HG03354 (cell line): ENCODE data around the gene RAPGEF1.

ENCODE experiments used
- ATAC-seq: cut with Tn5 transposase; IDR thresholded peaks from one replicate; pipeline ENCODE4 v1.9.1; 2021; ENCODE audit warnings: mild to moderate bottlenecking; ENCODE audit not compliant: unreplicated experiment, poor library complexity, severe bottlenecking

RAPGEF1 gene

DNA sequence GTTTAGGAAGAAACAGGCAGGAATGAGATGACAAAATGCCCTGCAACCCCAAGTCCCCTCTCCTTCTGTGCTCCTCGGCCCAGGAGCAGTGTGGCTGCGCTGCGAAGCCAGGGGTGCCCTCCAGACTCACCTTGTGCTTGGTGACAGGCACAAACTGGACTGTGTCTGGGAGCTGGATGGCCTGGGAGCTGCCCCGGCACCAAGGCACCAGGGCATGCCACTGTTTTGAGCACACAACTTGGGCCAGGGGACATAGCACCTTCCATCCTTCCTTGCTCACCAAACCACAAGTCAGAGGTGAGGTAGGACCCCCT, 143.5 kb downstream of the RAPGEF1 start:
- no peak for ATAC-seq

DNA sequence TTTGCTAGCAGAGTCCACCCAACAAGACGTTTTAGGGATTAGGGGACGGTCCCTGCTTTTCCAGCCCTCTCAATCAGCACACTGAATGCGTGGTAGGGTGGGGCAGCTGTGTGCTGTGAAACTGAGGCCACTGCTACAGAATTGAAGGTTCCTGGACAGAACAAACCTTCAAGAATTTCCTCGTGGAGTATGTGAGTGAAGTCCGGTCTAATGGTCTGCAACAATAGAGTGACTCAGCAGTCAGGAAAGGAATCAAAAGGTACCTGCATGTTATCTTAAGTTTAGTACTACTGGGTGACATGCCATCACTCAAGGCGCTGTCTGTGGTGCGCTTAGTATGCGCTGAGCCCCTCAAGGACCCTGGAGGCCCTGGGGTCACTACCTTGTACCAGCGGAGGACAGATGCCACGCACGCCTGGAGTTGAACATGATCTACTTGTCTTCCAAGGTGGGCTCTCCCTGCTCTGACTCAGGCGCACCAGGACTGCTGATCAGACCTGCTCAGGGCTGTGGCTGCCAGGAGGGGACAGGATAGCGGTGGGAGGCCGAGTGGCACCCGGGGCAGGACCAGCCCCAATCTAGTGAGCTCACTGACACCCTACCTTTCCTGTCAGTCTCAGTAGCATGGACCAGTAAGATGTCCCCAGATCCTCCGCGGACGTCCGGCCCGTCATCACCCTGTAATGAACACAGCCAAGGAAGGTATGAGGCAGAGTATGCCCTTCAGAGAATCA, 144.0 kb downstream of the RAPGEF1 start:
- no peak for ATAC-seq

DNA sequence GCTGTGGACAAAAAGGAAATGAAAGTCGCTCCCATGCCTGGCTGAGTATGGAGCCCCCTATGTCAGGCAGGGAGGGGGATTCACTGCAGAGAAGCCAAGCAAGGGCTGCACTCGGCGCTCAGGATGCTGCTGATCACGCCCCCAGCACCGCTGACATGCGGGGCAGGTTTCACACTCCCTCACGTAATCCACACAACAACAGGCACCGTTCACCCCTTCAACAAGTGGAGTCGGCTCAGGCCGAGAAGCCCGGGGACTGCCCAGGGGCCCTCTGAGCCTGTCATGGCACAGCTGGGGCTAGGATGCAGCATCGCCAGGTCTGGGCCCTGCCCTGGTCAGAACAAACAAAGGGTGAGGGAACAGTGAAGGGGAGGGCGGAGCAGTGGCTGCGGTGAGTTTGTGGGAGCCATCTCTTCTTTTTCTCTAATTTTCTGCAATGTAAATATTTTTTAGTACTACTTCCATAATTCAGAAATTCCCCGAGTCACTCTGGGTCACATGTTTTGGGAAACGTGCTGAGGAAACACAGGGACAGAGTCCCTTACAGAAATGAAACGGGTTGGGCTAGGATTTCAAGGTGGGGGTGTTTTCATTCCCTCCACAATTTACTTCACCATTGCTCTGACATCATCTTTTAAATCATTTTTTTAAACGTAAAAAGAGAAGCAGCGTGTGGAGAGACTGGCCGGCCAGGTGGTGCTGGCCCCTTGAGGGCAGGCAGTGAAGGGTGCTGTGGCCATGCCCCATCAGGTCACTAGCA, 144.8 kb downstream of the RAPGEF1 start:
- no peak for ATAC-seq

DNA sequence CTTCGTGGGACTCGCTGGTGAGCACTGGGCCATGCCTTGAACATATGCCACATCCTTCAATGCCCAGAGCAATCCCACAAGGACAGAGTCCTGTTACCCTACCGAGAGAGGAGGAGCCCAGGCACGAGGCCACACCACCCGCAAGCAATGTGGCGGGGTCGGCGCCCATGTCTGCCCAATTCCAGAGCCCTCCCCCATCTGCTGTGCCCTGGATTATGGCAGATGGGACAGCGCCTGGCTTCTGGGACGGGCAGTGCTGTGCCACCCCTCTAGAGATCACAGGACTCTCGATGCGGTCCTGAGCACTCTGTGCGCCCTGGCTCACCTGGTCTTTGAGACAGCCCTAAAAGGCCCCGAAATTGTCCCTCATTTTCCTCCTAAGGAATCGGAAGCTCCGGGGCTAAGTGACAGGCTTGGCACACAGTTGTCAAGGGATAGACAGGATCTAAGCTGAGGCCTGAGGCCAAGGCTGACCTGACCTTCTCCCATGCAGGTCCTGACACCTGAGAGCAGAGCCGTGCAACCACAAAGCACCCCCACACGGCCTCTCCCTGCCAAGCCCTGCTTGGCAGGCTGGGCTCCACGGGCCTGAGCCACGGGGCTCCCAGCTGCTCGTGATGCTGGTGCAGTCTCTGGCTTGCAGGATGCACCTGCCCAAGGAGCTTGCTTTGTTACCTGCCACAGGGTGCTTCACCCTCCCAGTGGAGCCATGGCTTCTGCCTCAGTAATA, 145.8 kb downstream of the RAPGEF1 start:
- no peak for ATAC-seq

DNA sequence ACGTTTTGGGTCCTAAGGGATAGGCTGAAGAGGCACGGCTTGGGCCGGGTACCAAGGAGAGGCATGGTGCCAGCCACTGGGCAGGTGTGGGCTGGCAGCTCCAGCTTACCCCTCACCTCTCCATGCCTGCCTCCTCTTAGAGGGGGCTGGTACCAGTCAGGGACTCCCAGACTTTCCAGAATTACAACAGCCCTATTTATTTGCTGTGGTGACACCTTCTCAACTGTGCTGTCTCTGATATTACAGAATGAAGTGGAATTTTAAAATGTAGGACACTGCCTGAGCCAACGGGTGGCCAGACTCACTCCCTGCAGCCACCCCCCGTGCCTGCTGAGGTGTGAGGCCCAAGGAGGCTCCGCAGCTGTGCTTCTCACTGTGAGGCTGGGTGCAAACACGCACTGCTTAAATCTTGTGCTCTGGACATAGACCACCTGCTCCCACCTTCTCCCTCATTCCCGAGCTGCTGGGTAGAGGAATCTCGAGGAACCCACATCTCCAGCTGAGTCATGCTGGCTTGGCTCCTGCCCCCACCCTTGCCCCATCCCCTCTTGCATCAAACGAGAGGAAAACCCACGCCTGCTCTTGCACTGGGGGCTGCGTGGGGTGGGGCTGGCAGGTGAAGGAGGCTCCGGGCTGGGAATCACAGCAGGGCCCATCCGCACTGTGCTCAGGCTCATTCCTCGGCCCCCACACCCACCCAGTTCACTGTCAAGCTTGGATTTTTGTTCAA, 146.6 kb downstream of the RAPGEF1 start:
- no peak for ATAC-seq

DNA sequence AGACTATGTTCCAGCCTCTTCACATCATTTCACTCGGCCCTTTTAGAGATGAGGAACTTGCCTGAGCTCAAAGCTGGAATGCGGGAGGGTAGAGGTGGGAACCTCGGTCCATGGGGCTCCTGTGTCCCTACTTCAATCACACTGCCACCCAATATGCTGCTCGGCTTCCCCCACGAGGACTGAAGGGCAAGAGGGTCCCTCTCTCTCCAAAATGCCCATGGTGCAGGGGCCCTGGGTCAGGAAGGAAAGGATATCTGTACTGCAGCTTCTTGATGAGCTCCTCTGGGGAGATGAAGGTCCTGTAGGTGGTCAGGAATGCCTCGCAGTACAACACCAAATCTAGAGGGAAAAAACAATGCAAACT, 148.0 kb downstream of the RAPGEF1 start:
- ATAC-seq = no peak

DNA sequence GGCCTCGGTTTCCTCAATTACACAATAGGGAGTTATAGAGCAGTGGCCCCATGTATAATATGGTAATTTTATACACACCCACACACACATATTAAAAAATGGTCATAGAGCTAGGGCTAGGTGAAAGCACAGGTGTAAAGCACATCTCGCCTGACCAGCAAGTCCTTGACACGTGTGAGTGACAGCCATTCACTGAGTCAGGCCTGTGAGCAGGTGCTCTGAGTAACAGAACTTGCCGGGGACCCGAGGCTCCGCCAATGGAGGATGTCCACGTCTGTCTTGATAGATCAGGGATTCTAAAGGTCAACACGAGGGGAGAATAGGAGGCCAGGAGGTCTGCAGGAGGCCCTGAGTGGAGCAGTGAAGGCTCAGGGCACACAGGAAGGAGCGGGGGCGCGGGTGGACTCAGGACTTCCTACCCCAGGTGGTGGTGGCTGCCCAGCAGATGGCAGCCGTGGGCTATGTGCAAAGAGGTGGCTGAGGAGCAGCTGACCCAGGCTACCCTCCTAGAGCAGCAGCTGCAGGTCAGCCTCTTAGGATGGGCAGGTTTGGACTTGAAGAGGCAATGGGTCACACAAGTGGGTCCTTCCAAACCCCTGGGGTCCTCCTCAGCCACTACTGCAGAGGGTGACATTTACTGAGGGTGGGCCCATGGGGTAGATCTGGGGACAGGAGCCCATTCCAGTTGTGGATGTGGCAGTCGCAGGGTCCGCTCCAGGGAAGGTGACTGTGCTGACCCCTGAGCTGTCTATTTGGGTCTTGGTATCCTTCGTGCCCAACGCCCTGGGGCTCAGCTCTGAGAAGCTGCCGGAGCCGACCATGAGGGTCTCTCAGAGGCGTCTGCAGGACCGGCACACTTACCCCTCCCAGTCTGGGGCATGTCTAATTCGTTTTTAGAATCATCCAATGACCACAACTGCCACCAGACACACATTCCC, 148.7 kb downstream of the RAPGEF1 start:
- ATAC-seq = peak; percentile 55

DNA sequence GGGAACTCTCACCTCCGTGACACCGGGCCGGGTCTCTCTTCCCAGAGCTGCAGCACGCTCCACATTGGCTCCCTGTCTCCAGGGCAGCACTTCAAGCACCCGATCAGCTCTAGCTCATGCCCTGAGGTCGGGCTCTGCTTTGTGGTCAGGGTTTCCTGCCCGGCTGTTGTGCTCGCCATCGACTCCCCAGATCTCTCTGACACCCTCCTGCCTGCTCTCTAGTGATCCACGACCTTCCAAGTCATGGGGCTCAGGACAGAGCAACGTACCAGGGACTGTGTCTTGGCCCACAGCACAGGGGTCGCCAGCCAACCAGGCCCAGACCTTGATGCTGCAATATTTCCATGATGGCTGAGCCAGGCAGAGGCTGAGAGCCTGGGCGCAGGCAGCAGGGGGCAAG, 149.4 kb downstream of the RAPGEF1 start:
- no peak for ATAC-seq

DNA sequence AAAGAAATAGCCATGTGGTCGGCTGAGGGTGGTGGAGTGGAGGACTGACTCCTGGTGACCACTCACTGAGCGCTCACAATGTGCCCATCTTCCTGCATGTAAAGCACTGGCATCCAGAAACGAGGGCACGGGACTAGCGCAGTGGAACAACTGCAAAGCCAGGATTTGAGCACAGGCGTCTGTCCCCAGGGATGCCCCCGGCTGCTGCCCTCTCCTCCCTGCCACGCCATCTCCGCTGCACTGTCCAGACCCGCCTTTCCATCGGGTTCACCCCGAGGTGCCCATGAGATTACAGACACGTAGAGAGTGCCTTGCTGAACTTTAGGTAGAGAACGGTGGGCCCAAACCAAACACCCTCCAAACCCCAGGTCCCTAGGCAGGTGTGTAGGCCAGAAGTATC, 149.9 kb downstream of the RAPGEF1 start:
- no peak for ATAC-seq

DNA sequence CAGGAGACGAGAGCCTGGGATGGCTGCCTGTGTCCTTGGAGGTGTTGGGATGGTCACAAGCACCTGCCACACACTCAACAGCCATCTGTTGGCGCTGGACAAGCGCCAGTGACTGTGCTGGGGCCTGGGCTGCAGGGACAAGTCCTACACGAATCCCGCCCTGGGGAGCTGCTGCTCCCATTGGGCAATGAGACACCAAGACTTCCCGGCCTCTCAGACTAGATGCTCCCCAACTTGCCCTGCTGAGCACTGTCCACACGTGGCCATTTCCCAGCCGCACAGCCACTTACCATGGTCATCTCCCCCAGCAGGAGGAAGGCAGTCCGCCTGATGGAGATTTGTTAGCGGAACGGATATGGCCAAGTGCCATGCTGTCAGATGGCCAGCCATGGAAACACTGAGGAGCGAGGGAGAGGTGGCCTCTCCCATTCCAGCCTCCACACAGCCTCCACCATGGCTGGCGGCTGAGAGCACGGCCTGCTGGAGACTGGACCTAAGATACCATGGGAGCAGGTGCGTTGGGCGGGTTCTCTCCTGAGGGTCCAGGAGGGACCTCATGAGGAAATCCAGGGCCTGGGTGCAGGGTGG, 150.7 kb downstream of the RAPGEF1 start:
- no peak for ATAC-seq

DNA sequence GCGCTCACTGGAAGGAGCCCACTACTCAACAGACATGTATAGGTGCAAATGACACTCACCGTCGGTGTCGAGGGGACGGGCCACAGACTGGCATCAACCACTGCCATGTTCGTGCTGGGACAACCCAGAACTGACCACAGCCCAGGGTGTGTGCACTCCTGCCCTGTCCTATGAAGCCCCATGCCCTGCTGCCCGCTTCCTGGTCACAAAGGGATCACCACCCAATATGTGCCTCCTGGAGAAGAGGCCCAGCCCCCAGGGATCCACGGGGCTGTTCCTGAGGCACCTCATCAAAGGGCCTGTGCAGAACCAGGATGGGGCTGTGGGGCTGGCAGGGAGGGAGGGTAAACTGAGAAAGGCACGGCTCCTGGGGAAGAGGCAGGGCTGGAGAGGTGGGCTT, 151.5 kb downstream of the RAPGEF1 start:
- no peak for ATAC-seq

DNA sequence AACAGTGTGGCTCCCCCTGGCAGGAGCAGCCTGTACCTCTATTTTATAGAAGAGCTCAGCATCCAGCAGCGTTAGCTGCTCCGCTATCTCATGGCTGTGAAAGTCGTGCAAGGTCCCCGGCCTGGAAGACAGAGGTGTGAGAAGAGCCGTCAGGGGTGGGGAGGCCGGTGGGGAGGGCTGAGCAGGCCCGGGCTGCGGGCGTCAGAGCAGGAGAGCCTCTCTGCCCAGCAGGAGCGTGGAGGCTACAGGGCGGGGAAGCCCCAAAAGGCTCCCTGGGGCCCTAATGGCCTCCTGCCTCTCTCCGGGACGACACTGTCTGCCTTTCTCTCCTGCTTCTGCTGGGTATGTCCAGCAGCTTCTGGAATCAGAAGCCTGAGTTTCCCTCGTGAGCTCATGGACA, 152.0 kb downstream of the RAPGEF1 start:
- ATAC-seq = no peak

DNA sequence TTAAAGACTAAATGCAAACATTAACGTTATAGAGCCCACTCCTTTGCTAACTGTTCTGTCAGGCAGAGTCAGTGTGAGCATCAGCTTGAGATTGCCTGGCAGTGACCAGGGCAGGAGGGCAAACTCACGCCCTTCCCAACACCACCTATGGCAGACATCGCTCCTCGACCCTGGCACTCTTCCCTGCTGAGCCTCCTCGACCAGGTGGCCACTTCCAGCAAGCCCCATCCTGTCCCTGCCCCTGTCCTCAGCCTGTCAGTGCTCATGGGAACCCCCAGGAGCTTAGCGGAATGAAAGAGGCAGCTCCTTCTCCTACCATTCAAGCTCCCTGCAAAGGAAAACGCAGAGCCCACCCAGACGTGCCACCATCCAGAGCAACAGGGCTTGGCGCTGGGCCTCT, 152.5 kb downstream of the RAPGEF1 start:
- ATAC-seq = no peak

DNA sequence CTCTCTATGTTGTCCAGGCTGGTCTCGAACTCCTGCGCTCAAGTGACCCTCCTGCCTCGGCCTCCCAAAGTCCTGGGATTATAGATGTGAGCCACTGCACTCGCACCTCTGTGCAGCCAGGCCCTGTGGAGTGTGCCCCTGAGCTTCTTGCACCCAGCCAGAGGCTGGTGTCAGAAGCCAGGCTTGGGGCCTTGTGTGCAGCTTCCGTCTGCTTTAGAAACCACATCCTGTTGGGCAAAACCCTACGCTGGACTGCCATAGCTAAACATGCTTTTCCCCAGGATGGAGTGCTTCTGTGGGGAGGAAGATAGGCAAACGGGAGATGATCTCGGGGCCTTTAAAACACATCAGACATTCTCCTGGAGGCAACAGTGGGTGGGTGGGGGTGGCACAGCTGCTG, 154.5 kb downstream of the RAPGEF1 start:
- ATAC-seq = no peak

DNA sequence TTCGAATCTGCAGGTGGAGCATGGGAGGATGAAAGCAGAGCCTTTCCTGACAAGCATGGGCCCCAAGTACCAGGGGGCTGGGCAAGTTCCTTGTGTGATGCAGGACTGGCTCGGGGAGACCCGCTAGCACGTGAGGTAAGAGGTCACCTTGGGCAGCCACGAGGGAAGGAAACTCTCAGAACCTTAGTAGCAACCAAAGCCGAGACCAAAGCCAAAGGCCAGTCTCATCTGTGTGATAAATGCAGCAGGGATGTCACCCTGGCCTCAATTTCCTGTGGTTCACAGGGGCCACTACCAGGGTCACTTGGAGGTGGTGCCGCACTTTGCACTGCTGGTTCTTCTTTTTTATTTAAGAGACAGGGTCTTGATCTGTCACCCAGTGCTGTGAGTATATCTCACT, 155.0 kb downstream of the RAPGEF1 start:
- no peak for ATAC-seq

DNA sequence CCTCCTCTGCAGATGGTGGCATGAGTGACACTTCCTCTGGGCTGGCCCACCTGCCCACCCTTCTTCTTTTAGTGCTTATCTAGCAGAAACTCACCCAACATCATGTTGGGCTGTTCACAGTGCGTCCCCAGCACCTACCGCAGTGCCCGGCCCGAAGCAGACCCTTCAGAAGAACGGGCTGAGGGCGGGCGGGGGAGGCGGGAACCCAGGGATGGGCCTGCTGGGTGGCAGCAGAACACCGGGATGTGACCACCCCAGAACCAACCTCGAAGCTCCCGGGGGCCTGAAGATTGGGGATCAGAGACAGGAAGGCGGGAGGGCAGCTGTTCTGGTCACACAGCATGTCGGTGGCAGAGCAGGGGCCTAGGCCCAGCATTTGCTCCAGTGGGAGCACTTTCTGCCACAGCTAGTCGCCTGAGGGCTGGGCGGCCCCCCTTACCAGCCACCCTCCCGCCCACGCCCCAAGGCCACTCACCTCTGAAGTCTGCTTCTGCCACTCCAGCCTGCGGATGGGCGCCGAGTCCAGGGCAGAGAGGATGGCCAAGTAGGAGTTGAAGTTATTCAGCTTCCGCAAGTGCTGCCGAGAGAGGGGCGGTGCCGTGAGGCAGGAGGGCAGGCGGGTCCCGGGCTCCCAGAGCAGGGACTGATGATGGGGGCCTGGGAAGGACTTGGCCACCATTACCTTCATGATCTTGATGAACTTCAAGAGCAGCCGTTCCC, 155.9 kb downstream of the RAPGEF1 start:
- no peak for ATAC-seq

DNA sequence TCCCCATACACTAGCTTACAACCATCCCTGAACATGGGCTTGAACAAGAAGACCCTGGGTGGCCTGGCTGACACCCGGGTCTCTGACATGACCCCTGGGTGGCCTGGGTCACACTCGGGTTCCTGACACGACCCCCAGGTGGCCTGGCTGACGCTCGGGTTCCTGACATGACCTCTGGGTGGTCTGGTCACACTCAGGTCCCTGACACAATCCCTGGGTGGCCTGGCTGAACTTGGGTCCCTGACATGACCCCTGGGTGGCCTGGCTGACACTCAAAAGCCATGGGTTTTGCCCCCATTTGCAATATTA, 156.6 kb downstream of the RAPGEF1 start:
- ATAC-seq = no peak

DNA sequence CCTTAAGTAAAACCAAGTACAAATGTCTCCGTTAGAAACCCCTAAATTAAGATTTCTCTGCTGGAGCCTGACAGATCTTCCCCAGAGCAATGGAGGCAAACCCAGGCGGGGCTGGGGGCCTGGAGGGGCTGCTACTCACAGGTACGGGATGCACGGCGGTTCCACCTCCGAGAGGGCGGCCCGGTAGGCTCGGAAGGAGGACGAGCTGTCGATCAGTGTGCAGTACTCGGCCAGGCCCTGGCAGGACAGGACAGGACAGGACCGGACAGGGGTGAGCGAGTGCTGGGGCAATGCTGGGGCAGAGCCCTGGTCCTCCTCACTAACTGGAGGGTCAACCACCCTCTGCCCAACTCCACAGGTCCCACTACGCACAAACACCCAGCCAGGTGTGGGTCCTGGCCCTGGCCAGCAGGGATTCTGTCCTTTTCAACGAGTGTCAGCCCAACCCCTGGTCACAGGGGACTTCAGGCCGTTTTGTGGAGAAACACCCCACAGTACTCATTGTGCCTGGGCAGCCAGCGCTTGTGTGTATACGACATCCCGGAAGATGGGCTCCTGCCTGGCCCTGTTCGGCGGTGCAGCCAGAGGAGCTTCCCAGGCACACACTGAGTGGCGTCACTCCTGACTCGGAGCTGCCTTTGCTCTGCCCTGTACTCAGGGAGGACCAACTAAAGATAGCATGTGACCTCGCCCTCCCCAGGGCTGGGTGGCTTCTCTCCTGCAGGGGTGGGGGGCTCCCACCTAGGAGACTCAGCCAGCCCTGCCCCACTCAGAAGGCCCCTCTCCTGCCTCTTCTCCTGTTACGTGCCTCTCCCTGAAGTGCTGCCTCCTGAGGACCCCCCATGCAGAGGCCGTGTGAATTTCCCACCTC, 157.2 kb downstream of the RAPGEF1 start:
- ATAC-seq = no peak
